ENCODE data around the gene P2RY6.
A peak's percentile ranks its signal among the peaks of the same experiment; 100 is the strongest.
"Not testable (repeated sequence)": the region's sequence is repeated elsewhere in the genome, so short reads cannot be mapped to it uniquely, and the experiment has no call there.

Gene P2RY6

DNA sequence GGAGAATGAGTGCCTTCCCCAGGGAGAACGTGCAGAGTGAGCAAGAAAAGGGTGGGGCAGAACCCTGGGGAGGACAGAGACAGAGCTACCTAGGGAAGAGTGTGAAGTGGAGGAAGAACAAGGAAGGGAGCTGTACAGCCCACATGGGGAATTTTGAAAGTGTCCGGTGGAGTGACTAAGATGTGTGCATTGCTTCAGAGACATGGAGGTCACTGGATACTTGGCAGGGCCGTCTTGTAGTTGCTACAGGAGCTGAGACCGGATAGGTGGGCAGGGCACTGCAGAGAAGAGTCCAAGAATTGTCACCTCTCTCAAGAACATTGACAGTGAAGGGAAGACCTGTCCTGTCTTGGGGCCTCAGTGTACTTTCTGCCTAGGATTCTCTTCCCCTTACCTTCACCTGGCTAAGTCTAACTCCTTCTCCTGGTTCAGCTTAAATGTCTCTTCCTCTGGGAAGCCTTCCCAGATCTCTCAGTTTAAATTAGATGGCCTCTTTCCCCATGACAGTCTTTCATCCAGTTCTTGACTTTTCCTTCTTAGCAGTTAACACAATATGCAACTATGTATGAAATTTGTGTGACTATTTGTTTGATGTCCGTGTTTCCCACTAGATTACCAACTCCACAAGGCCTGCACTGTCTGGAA lies 9.2 kb upstream of the P2RY6 start:
- DNase-seq, result no peak

DNA sequence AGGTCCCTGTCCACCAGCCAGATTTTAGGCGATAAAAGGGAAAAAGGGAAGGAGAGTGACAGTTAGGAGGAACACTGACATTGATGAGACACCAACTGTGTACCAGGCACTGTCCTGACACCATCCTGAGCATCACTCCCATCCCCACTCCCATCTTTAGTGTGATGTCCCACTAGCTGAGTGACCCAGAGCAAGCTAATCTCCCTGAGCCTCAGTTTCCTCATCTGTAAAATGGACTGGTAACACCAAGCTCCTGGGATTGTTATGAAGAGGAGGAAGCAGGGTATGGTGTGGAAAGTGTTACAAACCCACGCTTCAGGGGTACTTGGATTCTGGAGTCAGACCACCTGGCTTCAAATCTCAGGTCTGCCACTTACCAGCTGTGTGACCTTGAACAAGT lies 8.5 kb upstream of the P2RY6 start:
- no peak for DNase-seq

DNA sequence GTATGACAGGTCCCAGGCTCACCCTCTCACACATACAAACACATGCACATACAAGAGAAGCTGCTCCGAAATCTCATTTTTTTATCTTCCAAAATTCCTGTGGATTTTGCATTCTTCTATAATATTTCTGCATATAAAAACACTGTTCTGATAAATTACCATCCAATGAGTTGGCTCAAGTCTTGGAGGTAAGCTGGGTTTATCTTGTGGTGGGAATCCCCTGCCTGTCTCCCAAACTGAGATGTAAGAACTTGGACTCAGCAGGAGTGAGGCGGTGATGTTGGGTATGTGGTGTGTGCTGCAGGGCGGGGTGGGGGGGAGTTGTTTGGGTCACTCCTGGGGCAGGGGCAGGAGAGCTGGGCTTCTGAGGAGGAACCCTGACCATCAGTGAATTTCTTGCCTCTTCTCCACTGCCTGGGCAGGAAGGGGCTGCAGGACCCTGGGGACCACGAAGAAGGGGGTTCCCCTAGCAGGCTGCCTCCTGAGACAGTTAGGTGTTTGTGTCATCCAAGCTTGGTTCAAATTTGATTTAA lies 6.8 kb upstream of the P2RY6 start:
- no peak for DNase-seq

DNA sequence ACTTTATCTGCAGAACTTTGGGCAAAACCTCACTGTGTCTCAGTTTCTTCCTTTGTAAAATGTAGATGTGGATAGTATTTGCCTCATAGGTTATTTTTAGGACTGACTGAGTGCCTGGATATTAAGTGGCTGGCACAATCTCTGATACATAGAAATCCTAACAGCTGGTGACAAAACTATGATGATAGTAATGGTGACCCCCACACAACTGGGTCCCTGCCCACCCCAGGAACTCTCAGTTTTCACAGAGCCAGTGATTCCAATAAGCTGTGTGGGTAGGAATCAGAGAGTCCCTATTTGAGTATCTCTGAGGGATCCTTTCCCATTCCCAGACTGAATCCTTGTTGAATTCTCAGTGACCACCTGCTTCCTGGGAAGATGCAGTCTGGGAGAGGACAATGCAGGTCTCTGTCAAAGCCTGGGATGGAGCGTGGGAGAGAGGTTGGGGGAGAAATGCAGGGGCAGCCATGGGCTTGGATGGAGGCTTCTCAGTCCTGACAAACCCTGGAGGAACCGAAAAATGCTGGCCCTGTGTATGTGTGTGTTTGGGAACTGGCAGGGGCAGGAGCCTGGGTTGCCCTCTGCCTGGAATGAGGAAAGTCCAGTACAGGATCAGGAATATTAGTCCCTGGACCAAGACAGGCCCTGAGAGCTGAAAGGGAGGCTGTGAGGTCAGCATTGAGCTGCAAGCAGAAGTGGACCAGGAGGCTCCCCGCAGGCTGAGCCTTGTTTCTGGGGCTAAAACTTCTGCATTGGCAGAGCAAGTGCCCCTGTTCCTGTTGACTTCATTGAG lies 6.1 kb upstream of the P2RY6 start:
- no peak for DNase-seq

DNA sequence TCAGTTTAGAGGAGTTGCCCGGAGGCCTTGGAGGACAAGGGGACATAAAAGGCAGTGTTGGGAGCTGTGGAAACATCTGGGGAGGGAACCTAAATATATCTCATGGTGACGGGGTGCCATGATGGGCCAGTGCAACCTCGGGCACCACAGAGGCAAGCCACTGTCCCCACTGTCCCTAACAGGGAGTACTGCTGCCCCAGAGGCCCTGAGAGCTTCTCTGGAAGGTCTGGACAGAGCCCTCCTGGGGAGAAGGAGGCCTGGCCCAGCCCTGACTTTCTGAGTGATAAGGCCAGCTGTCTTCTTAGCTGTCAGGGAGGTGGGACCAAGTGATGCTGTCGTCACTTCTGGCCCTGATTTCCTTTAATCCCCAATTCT lies 5.5 kb upstream of the P2RY6 start:
- no peak for DNase-seq

DNA sequence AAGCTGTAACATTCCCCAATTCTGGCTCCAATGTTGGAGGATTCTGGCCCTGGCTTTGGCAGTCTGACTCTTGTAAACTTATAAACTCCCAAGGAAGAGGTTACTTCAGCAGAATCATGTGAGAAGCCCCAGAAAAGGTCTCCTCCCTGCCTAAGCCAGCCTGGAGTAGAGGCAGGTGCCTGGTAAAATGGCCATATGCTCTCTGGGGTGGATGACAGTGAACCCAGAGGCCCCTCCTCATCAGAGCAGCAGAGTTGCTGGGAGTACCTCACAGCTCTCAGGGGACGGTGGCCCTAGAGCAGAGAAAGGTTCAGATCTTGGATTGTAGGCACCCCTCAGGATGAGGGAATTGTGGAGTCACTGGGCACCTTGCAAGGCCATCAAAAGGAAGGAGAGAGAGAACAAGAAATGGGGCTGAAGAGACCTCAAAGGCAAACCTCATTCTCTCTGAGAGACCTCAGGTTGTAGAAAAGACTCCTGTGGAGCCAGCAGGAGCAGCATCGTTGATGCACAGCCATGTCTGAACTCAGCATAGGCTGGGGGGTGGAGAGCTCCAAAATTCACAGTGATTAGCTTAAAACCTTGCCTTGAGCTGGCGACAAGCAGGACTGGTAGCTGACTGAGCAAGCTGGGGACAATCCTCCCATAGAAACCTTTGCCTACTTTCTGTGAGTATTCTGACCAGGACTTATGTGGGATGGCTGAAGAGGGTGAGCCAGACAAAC lies 4.9 kb upstream of the P2RY6 start:
- DNase-seq, result no peak

DNA sequence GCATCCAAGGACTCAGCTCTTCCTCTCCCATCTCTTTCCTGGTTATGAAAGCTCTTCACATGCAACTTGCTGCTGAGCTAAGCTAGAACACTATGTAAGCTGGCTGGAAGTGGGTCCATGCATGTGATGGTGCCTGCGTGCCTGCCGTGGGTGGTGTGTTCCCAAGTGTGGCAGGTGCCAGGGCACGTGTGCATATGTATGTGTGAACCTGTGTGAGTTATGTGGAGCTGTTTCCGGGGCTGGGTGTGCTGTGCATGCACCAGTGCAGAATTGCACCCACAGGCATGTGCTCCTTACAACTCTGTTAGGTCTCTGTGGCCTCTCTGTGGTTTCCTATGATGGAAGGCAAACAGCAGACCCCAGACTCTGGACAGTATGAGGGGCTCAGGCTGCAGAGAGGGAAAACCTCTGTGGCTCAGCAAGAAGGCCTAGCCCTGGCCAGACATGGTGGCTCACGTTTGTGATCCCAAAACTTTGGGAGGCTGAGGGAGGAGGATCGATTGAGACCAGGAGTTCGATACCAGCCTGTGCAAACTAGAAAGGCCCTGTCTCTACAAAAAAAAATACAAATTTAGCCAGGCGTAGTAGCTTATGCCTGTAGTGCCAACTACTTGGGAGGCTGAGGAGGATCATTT lies 4.1 kb upstream of the P2RY6 start:
- no peak for DNase-seq

DNA sequence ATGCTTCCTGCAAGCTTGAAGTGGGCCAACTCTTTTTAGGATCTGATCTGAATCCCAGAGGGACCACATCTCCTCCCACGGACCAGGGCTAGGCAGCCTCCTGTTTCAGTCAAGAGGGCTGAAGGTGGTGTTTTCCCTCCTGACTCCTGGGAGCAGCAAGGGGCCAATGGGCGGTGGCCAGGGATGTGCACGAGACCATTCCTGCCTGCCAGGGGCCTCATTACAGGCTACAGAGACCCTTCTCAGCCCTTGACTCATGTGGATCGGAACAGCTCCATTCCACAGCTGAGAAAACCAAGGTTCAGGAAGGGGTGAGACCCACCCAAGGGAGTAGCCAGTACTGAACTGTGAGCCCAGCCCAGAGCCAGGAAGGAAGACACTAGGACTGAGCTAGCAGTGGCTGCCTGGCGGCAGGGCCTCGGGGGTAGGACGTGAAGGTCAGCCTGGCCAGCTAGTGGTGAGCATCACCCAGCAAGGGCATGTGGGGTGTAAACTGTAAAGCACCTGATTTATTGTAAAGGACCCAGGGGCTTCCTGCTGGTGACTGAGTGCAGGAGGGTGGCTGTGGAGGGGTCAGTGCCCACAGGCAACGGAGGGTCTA lies 3.4 kb upstream of the P2RY6 start:
- no peak for DNase-seq

DNA sequence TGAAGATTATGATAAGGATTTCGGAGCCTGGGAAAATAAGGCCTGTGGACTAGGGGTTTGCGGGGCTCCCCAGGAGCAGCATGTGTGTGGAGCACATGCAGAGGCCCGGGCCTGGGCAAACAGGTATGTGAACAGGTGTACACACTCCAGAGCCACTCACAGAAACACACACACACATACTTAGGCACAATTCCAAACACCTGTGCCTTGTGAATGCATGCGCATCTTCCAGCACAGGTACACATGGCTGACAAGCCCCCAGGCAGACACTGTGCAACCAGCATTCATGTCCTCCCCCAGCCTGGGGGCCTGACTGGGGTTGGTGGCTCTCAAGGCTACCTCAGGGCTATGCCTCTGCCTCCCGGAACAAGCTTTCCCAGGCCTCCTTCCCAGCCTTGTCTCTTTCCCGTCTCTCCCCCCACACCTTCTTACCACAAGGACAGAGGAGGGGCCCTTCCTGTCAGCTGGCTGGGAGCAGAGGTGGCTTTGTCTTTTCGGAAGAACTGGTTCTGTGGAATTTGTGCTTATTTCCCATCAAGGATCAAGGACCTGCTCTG lies 2.6 kb upstream of the P2RY6 start:
- peak; percentile 67 for DNase-seq

DNA sequence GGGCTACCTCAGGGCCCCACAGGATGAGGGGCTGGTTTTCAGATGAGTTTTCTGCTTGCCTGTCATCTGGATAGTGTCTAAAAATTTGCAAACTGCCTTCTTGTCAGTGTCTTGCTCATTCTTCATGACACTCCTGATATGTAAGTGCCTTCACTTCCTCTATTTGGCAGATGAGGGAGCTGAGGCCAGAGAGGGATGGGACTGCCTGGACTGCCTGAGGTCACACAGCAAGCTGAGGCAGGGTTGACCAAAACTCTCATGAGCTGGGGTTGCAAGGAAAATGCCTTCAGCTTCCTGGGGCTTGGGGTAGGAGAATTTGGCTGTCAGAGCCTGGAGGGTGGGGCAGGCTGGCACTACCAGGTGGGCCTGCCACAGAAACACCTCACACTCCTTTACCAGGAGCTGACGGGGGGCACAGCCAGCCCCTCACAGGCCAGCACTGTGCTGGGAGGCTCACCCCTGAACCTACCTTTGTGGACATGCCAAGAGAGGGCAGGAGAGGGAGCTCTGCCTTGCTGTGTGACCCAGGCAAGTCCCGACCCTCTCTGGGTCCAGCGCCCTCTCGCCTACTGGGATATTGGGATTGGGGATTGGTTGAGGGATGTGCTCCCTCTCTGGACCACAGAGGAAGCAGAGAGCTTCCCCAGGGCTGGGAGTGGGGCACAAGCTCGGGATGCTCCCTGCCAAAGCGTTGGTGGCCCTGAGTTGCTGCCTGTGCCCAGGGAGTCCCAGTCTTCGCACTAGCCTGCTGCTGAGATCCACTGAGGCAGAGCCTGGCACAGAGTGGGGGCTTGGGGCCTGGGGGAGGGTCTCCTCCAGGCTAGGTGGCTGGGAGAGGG lies 1.9 kb upstream of the P2RY6 start:
- DNase-seq, result no peak

DNA sequence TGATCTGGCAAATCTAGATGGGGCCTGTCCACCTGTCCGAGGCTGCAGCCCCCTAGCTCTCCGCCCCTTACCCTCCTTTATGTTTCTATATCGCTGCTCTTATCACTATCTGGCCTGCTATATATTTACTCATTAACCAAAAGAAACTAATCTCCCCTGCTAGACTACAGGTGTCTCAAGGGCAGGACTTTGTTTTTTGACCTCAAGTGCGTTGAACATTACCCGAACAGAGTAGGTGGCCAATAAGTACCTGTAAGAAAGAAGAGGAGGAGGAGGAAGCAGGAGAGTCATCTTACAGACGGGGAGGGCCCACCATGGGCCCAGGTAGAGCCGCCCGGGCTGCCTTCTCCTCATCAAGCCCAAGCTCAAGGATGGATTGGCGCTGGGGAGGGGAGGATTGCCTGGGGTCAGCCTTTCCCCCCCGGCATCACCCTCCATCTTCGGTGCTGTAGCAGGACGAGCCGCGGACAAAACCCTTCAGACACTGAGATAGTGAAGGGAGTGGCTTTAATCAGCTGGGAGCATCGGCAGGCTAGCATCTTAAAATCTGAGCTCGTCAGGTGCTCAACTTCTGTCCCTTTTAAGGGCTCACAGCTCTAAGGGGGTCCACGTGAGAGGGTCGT lies 1.2 kb upstream of the P2RY6 start:
- DNase-seq, result no peak

DNA sequence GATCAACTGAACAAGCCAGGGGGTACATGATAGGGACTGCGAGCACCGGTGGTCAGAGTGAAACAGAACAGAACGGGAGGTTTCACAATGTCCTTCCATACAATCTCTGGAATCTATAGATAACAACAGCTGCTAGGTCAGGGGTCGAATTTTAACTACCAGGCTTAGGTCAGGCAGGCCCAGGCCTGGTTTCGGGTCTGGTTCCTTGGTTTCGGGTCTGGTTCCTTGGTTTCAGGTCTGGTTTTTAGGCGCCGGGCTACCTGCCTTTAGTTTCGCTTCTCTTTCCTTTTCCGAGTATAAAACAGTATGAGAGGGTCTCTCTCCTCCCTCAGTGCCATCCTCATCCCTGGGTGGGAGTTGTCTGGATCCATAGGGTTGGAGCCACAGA lies 666 bp upstream of the P2RY6 start:
- not testable (repeated sequence) for DNase-seq

DNA sequence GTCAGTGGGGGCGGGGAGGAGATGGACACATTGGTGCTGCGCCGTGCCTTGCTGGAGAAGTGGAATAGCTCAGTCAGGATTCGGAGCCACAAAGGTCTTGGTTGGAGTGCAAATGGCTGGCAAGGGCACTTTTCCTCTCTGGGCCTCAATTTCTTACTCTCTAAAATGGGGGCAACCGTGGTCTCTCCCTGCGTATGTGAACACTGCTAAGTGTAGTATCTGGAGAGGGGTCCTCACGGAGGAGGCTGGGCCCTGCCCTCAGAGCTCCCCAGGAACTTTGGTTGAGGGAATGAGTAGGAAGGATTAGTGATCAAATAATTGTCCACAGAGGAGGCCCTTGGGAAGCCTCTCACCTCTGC lies 521 bp downstream of the P2RY6 start:
- no peak for DNase-seq

DNA sequence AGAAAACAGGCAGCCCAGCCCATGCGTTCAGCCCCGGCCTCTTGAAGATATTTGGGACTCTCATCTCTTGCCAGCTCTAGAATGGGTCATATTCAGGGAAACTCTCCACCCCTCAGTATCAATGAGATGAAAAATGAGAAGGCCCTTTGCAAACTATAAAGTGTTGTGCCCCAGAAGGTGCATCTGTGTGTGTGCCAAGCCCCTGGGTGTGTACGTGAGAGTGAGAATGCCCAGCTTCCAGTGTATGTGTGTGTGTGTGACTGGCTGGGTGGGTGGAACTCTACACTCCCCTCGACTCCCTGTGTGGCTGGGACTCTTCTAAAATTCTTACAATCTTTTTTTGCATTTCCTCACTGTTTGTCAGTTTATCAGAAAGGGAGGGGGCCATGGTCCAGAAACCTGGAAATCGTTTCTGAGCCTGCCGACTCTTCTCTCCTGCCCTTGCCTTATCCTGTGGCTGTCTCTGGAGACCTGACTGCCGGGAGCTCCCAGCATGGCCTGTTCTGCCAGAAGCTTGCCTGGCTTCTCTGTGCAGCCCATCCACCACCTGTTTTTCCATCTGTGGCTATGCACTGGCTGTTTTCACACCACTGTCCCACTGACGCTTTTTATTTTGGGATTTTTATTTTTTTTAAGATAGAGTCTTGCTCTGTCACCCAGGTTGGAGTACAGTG lies 1.2 kb downstream of the P2RY6 start:
- DNase-seq, result no peak

DNA sequence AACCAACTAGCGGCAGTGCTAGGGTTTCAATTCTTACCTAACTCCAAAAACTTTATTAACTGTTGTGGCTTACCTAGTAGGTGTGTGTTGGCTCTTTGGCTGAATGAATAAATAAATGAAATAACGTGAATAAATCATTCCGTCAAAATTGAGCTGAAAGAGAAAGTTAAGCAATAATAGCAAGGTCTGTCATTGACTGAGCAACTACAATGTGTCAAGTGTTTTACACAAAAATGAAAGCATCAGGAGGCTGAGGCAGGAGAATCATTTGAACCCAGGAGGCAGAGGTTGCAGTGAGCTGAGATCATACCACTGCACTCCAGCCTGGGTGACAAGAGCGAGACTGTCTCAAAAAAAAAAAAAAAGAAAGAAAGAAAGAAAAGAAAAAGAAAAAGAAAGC lies 2.1 kb downstream of the P2RY6 start:
- not testable (repeated sequence) for DNase-seq

DNA sequence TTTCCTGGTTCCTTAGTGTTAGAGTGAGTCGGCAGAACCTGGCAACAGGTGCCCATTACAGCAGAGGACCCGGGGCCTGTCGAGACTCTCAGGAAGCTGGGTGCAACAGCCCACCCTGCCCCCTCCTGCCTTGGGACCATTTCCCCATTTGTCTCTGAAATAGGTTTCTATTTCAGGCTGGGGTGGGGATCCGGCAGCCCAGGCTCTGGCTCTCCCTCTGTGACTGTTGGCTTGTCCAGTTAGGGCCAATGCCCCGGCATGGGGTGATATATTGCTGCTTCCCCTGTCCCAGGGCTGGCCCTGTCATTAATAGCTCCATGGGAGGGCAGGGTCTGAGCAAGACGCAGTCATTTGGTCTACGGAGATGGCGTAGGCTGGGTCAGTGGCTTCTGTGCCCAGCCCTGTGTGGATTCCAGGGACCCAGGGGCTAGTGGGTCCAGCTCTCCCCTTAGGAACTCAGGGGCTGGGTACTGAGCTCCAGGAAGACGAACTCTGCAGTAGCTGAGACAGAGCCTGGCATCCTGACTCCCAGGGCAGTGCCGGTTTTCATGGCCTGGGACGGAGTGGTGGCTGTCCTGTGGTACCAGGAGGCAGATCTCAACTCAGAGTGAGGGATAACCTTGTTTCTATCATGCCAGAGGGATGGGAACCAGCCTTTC lies 2.7 kb downstream of the P2RY6 start:
- DNase-seq, result no peak

DNA sequence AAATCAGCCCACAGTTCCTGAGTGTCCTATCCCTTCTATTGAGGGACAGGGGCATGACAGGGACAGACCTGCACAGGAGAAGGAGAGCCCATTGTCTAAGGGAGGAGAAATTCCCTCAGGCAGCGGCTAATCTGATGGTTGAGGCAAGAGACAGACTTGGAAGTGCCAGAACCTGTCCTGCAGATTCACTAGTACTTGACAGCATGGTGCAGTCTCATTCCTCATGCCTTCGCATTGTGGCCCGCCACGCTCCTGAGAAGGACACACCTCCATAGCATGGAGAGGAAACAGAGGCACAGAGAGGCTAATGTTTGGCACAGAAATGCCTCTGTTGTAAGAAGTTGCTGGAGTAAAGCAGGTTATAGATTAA lies 3.2 kb downstream of the P2RY6 start:
- no peak for DNase-seq

DNA sequence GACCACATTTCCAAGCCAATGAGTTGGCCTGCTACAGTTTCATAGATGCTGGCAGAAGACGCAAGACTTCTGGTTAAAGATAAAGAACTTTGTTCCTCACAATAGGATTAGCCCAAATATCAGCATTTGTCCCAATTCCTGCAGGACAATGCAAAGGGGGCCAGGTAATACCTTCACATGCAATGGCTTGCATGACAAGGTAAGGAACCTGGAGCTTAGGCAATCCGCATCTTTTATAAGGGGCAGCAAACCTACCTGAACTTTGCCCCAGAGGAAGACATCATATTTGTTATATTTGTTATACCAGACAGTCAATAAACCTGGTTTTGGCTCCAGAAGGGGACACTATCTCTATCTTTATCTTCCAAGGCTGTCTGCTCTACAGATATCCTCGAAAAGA lies 5.3 kb downstream of the P2RY6 start:
- DNase-seq, result no peak

DNA sequence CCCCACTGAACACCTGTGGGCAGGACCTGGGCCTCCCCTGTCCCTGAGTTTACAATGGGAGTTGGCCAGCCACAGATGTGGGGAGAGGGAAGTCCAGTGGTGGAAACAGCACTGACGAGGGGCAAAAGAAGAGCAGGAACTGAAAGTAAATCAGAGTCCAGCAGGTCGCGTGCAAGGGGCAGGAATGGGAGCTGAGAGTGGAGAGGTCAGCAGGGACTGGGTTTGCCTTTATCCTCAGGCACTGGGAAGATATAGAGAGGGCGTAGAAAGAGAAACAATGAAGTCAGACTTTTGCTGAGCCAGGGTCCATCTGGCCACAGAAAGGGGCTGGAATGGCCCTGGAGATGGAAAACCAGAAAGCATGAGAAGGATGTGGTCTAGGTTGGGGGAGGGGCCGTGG lies 8.5 kb downstream of the P2RY6 start:
- no peak for DNase-seq

DNA sequence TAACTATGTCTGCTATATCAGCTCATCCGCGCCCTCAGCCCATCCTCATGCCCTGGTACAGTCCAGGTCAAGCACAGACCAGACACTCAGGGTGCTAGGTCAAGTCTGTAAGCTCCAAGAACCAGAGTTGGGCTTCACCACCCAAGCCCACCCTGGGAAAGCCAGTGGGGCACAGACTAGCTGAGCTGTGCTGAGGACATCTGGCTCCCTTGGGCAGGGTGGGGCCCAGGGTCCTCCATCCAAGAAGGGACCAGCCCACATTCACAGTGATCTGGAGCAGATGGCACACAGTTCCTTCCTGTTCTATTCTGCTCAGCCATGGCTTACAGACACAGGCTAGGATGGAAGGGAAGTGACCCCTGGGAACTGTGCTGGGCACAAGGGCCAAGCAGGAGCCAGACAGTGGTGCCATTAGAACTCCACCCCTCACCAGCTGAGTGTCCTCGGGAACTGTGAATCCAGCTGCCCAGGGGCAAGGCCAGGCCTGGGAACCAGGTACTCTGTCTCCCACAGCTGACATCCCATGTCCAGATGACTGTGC lies 9.1 kb downstream of the P2RY6 start:
- DNase-seq, result no peak
